NCI-H345 treated with DMSO at 0.1 percent for 48 hours (cell line): ENCODE data around the gene SSX2IP.
"Not testable (repeated sequence)": the region's sequence is repeated elsewhere in the genome, so short reads cannot be mapped to it uniquely, and the experiment has no call there.

Experiments used
- DNase-seq: peaks from one replicate; lab custom pipeline; 2025; ENCODE audit not compliant: unreplicated experiment; lab: John Stamatoyannopoulos, UW

Gene SSX2IP

GRCh38 chr1:84677415-84678099 is 12.7 kb downstream of the SSX2IP start:
- DNase-seq, result no peak

GRCh38 chr1:84675631-84676030 is 14.6 kb downstream of the SSX2IP start:
- DNase-seq, result no peak

GRCh38 chr1:84675106-84675505 is 15.2 kb downstream of the SSX2IP start:
- DNase-seq, result no peak

- DNase-seq, result no peak
Observed at GRCh38 chr1:84674705-84675104, 15.6 kb downstream of the SSX2IP start.

GRCh38 chr1:84674021-84674420 is 16.2 kb downstream of the SSX2IP start:
- no peak for DNase-seq

- no peak for DNase-seq
Observed at GRCh38 chr1:84672080-84672854, 18.0 kb downstream of the SSX2IP start.

GRCh38 chr1:84669831-84670230 is 20.4 kb downstream of the SSX2IP start:
- no peak for DNase-seq

- no peak for DNase-seq
Observed at GRCh38 chr1:84668185-84668584, 22.1 kb downstream of the SSX2IP start.

- no peak for DNase-seq
Observed at GRCh38 chr1:84665703-84666317, 24.5 kb downstream of the SSX2IP start.

GRCh38 chr1:84653130-84653677 is 37.1 kb downstream of the SSX2IP start:
- DNase-seq, result no peak

- DNase-seq, result no peak
Observed at GRCh38 chr1:84644472-84644871, 45.8 kb downstream of the SSX2IP start.

GRCh38 chr1:84643183-84643582 is 47.1 kb downstream of the SSX2IP start:
- no peak for DNase-seq

- DNase-seq, result no peak
Observed at GRCh38 chr1:84642774-84643173, 47.5 kb downstream of the SSX2IP start.

- DNase-seq, result not testable (repeated sequence)
Observed at GRCh38 chr1:84639731-84640130, 50.5 kb downstream of the SSX2IP start.

- DNase-seq, result no peak
Observed at GRCh38 chr1:84635429-84635828, 54.8 kb downstream of the SSX2IP start.

GRCh38 chr1:84634536-84635205 is 55.6 kb downstream of the SSX2IP start:
- no peak for DNase-seq

- DNase-seq, result no peak
Observed at GRCh38 chr1:84632673-84633434, 57.4 kb downstream of the SSX2IP start.

GRCh38 chr1:84632137-84632536 is 58.1 kb downstream of the SSX2IP start:
- no peak for DNase-seq

GRCh38 chr1:84624876-84625275 is 65.4 kb downstream of the SSX2IP start:
- no peak for DNase-seq

- DNase-seq, result no peak
Observed at GRCh38 chr1:84621553-84621952, 68.7 kb downstream of the SSX2IP start.
